Lung (tissue), 12 donors: ENCODE results near the gene MPP1. TPM values are rescaled to one million over a fixed set of nuclear protein-coding genes. Genes with fewer than 3 reads are reported as not detected.

Experiments used
- ATAC-seq: fragments of 200-7000 bp; cut with Tn5 transposase; one replicate; pipeline ENCODE4 v1.9.1; 2020; ENCODE audit warnings: moderate number of reproducible peaks; ENCODE audit not compliant: insufficient read depth, low FRiP score
- DNase-seq, 3 donors: peaks; one replicate each; pipeline ENCODE4 v3.0.0-alpha.2; 2013 to 2017
- H3K27ac ChIP-seq, 2 donors: one replicate each; pipeline ENCODE4 v1.5.1; 2013; ENCODE audit warnings: mild to moderate bottlenecking in 2 of 2, moderate library complexity in 2 of 2, control low read depth in 1 of 2, inconsistent platforms in 1 of 2, low read depth in 1 of 2, low read length in 1 of 2
- H3K27me3 ChIP-seq, 3 donors: one replicate each; pipeline ENCODE4 v1.5.1; 2013; ENCODE audit warnings: low read length in 2 of 3; ENCODE audit not compliant: control insufficient read depth in 3 of 3, insufficient read depth in 3 of 3
- H3K36me3 ChIP-seq, 4 donors: one replicate each; pipeline ENCODE4 v1.5.1; 2013; ENCODE audit warnings: low read length in 4 of 4, mild to moderate bottlenecking in 1 of 4, moderate library complexity in 1 of 4; ENCODE audit not compliant: control insufficient read depth in 4 of 4, insufficient read depth in 4 of 4
- H3K4me1 ChIP-seq, 5 donors: one replicate each; pipeline ENCODE4 v1.5.1; 2013; ENCODE audit warnings: low read length in 5 of 5, mild to moderate bottlenecking in 2 of 5, moderate library complexity in 1 of 5; ENCODE audit not compliant: control insufficient read depth in 5 of 5, insufficient read depth in 5 of 5
- H3K4me3 ChIP-seq: one replicate; pipeline ENCODE4 v1.5.1; 2013; ENCODE audit warnings: mild to moderate bottlenecking, control low read depth, moderate library complexity
- H3K9ac ChIP-seq, 2 donors: one replicate each; pipeline ENCODE4 v1.5.1; 2013; ENCODE audit warnings: low read length in 2 of 2, control low read depth in 1 of 2; ENCODE audit not compliant: insufficient read depth in 1 of 2
- H3K9me3 ChIP-seq, 4 donors: one replicate each; pipeline ENCODE4 v1.5.1; 2013; ENCODE audit warnings: low read length in 3 of 4, mild to moderate bottlenecking in 1 of 4, moderate library complexity in 1 of 4; ENCODE audit not compliant: control insufficient read depth in 4 of 4, insufficient read depth in 3 of 4
- CTCF ChIP-seq: IDR thresholded peaks from 2 replicates; pipeline ENCODE4 v1.5.1; 2012; ENCODE audit warnings: mild to moderate bottlenecking; ENCODE audit errors: control extremely low read depth, extremely low read depth
- WGBS, 2 donors: extraction: QIAGEN DNeasy Blood & Tissue Kit; methylation state at CpG; one replicate each; pipeline ENCODE4 v1.1.7; 2013; 5-methylcytosine and 5-hydroxymethylcytosine counted together
- polyA plus RNA-seq, 2 donors: library from polyadenylated mRNA; stranded (reverse); fragments of 200-250 nt; gene quantifications; one replicate each; pipeline ENCODE4 v1.2.1, GENCODE V29; 2013
- total RNA-seq, 2 donors: library from RNA; depleted of rRNA in 1 of 2; stranded (reverse); fragments of >200 nt in 1 of 2; gene quantifications; one replicate each; pipeline ENCODE4 v1.2.1, GENCODE V29; 2014 to 2021
- donor health status: control.
- donor health status: control.
- donor health status: Bipolar disorder and iron deficiency.
- donor health status: healthy.
- donor health status: DM: yes; HTN: yes; CAD: no.

The MPP1 gene
- total and polyA plus RNA-seq, 4 donors, result 18.6 to 132 (median 56.4) TPM

DNA sequence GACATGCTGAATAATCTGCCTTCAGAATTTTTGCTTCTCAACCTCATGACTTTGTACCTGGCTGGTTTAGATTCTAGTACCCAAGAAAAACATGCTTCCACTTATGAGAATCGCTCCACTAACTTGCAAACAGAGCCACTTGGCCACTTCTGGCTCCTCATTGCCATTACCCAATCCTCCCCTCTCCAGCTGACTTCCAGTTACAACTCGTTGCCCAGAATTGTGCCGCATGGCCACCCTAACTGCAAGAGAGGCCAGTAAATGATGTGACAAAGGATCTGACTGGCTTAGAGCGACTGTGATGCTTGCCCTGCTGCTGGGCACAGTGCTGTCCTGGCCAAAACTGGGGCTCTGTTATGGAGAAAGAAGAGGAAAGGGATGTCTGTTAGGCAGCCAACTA is 46.6 kb downstream of the MPP1 start:
- TF ChIP-seq CTCF, result no peak
- H3K36me3 ChIP-seq, result no peaks in the 10 kb centered on the region
- no peak overlapping the region for H3K4me3 ChIP-seq
- no peak for DNase-seq
- H3K4me1 ChIP-seq, result peaks cover 0 to 5% (median 0%) of the 10 kb centered on the region in 5 donors
- ATAC-seq, result no peak
- WGBS, 2 donors, result 55 to 65% methylated on average over 4 of the region's 4 CpGs
- peaks cover 0 to 3% (median 0%) of the 10 kb centered on the region in 3 donors for H3K27me3 ChIP-seq
- H3K9ac ChIP-seq, result no peak overlapping the region
- H3K27ac ChIP-seq, result no peak overlapping the region
- H3K9me3 ChIP-seq, result peaks cover 0 to 2% (median 0%) of the 10 kb centered on the region in 4 donors

GRCh38 chrX:154751669-154752271 is 53.5 kb downstream of the MPP1 start:
- no peak for TF ChIP-seq CTCF
- peaks cover 4 to 19% (median 9%) of the 10 kb centered on the region in 3 donors for H3K27me3 ChIP-seq
- ATAC-seq (no peak), DNase-seq (no peak)
- H3K27ac ChIP-seq, result peak overlapping the region in 1 of 2 donors; percentile 93
- H3K4me1 ChIP-seq, result peaks cover 0 to 5% (median 1%) of the 10 kb centered on the region in 5 donors
- no peak overlapping the region for H3K9ac ChIP-seq
- 33 to 44% methylated on average over 9 of the region's 9 CpGs for WGBS, 2 donors
- no peaks in the 10 kb centered on the region for H3K9me3 ChIP-seq
- no peaks in the 10 kb centered on the region for H3K36me3 ChIP-seq
- H3K4me3 ChIP-seq, result no peak overlapping the region

GRCh38 chrX:154751203-154751668 is 54.0 kb downstream of the MPP1 start:
- no peaks in the 10 kb centered on the region for H3K36me3 ChIP-seq
- H3K9me3 ChIP-seq, result no peaks in the 10 kb centered on the region
- H3K27me3 ChIP-seq, result peaks cover 4 to 19% (median 9%) of the 10 kb centered on the region in 3 donors
- ATAC-seq (no peak), DNase-seq (no peak)
- no peak overlapping the region for H3K4me3 ChIP-seq
- H3K9ac ChIP-seq, result no peak overlapping the region
- peaks cover 0 to 5% (median 1%) of the 10 kb centered on the region in 5 donors for H3K4me1 ChIP-seq
- no peak for TF ChIP-seq CTCF
- WGBS, 2 donors, result 4 to 30% methylated on average over 4 to 20 of the region's 20 CpGs
- peak overlapping the region; percentile 68 to 93 for H3K27ac ChIP-seq
